ENCODE data around the gene GFPT1. TPM values are rescaled to one million over a fixed set of nuclear protein-coding genes. Genes with fewer than 3 reads are reported as not detected.

The GFPT1 gene
- polyA plus RNA-seq, 1 experiment, result 14.8 TPM

- ChIA-PET CTCF (interaction anchor here (0.7 to 1.5 kb wide), 2 partner anchors 8 to 57 kb away, joined by 3 to 4 read pairs; partner anchors contain the start of gene NFU1), POLR2A (interaction anchor here (0.7 kb wide), 1 partner anchor 23 kb away, joined by 4 read pairs; no protein-coding TSS in a partner anchor)
- no peak for DNase-seq (ENCODE audit: low read depth)
- Histone ChIP-seq H3K27me3 (ENCODE audit: control insufficient read depth, insufficient read depth, low read length) (no peaks in the 10 kb centered on the region), H3K36me3 (ENCODE audit: control insufficient read depth, insufficient read depth, low read length) (0 out of 2 replicates have a peak, but pooled peaks cover 2% of the 10 kb centered on the region), H3K4me3 (ENCODE audit: low read depth, low read length) (no peak overlapping the region)
- no peak for TF ChIP-seq CTCF (IDR thresholded peaks at IDR 0.05; ENCODE audit: insufficient read depth, low read depth, low read length)
Measured at GRCh38 chr2:69380072-69380917, 6.7 kb downstream of the GFPT1 start.

- CTCF ChIA-PET, result interaction anchor here (0.6 to 1.5 kb wide), 8 partner anchors 8 to 126 kb away, joined by 3 to 9 read pairs (median 3); partner anchors contain the start of gene NFU1
- Histone ChIP-seq H3K27me3 (ENCODE audit: control insufficient read depth, insufficient read depth, low read length) (no peaks in the 10 kb centered on the region), H3K4me3 (ENCODE audit: low read depth, low read length) (no peak overlapping the region), H3K36me3 (ENCODE audit: control insufficient read depth, insufficient read depth, low read length) (peaks cover 8% of the 10 kb centered on the region)
- no peak for DNase-seq (ENCODE audit: low read depth)
- TF ChIP-seq CTCF (IDR thresholded peaks at IDR 0.05; ENCODE audit: insufficient read depth, low read depth, low read length), result no peak
- POLR2A ChIA-PET, result no interaction called here
Measured at GRCh38 chr2:69376403-69376802, 10.6 kb downstream of the GFPT1 start.

- ChIA-PET POLR2A (no interaction called here), CTCF (interaction anchor here (0.6 to 1.7 kb wide), 11 partner anchors 9 to 127 kb away, joined by 3 to 9 read pairs (median 3); partner anchors contain the start of gene NFU1)
- peak; percentile 47 for TF ChIP-seq CTCF (IDR thresholded peaks at IDR 0.05; ENCODE audit: insufficient read depth, low read depth, low read length)
- Histone ChIP-seq H3K36me3 (ENCODE audit: control insufficient read depth, insufficient read depth, low read length) (peaks cover 9% of the 10 kb centered on the region), H3K4me3 (ENCODE audit: low read depth, low read length) (no peak overlapping the region), H3K27me3 (ENCODE audit: control insufficient read depth, insufficient read depth, low read length) (no peaks in the 10 kb centered on the region)
- no peak for DNase-seq (ENCODE audit: low read depth)
Measured at GRCh38 chr2:69375494-69376353, 11.3 kb downstream of the GFPT1 start.

GRCh38 chr2:69372767-69373166 lies 14.3 kb downstream of the GFPT1 start:
- ChIA-PET POLR2A (interaction anchor here (0.7 to 1.0 kb wide), 2 partner anchors 9 to 264 kb away, joined by 4 to 9 read pairs; no protein-coding TSS in a partner anchor), CTCF (interaction anchor here (0.9 to 1.6 kb wide), 2 partner anchors 9 to 14 kb away, joined by 3 to 4 read pairs; no protein-coding TSS in a partner anchor)
- no peak for DNase-seq (ENCODE audit: low read depth)
- TF ChIP-seq CTCF (IDR thresholded peaks at IDR 0.05; ENCODE audit: insufficient read depth, low read depth, low read length), result no peak
- Histone ChIP-seq H3K4me3 (ENCODE audit: low read depth, low read length) (no peak overlapping the region), H3K36me3 (ENCODE audit: control insufficient read depth, insufficient read depth, low read length) (peaks cover 19% of the 10 kb centered on the region), H3K27me3 (ENCODE audit: control insufficient read depth, insufficient read depth, low read length) (no peaks in the 10 kb centered on the region)
